C4-2B (cell line): Measurements from ENCODE around the gene ADI1.

Source experiments
- ZFX ChIP-seq: fragments of 450-650 bp; IDR thresholded peaks from 2 replicates; pipeline ENCODE4 v1.6.1; 2017
- TF ChIP-seq, protein P1 (sequence below): fragments of 450-650 bp; conservative IDR thresholded peaks from 2 replicates; pipeline ENCODE4 v1.5.1; 2017; ENCODE audit warnings: mild to moderate bottlenecking

DNA sequence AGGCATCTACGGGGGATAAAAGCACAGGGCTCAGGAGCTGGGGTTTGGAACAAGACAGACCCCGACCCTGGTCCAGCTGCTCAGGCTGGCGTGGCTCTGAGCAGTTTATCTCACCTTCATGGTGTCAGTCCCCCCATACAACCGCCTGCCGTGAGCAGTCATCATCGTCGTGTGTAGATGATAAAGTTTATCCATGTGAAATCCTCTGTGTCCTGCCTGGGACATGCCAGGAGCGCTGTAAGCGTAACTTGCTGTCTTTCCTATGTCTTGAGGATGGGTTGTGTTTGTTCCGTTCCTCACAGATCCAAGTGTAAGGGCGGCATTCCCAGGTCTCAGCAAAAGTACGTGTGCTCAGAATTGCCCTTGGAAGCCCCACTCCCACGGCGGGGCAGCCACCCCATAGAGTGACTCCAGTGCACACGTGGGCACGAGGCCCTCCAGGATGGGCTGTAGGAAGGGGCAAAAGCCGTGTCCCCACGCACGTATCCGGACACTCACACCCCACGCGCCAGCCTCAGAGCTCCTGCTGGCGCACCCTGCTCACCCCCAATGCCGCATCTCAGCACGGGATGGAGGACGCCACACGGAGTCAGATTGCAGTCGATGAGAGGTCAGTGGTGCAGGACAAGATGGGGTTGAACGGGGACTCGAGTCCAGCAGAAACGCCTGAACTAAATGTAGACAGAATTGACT, 50.9 kb downstream of the ADI1 start:
- TF ChIP-seq, protein P1, sequence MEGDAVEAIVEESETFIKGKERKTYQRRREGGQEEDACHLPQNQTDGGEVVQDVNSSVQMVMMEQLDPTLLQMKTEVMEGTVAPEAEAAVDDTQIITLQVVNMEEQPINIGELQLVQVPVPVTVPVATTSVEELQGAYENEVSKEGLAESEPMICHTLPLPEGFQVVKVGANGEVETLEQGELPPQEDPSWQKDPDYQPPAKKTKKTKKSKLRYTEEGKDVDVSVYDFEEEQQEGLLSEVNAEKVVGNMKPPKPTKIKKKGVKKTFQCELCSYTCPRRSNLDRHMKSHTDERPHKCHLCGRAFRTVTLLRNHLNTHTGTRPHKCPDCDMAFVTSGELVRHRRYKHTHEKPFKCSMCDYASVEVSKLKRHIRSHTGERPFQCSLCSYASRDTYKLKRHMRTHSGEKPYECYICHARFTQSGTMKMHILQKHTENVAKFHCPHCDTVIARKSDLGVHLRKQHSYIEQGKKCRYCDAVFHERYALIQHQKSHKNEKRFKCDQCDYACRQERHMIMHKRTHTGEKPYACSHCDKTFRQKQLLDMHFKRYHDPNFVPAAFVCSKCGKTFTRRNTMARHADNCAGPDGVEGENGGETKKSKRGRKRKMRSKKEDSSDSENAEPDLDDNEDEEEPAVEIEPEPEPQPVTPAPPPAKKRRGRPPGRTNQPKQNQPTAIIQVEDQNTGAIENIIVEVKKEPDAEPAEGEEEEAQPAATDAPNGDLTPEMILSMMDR: no peak
- no peak for TF ChIP-seq ZFX
